Glutamatergic neuron (in vitro differentiated cells): ENCODE results near the gene TOR1AIP2. TPM values are rescaled to one million over a fixed set of nuclear protein-coding genes. Genes with fewer than 3 reads are reported as not detected.
A peak's percentile ranks its signal among the peaks of the same experiment; 100 is the strongest.

Experiments
- DNase-seq: peaks from one replicate; pipeline ENCODE4 v3.0.0; 2022
- H3K27ac Mint-ChIP-seq: one replicate; pipeline ENCODE4 v1.8.0; 2020; ENCODE audit warnings: mild to moderate bottlenecking, mixed read lengths, inconsistent platforms; ENCODE audit not compliant: unreplicated experiment
- H3K27me3 Mint-ChIP-seq: one replicate; pipeline ENCODE4 v1.8.0; 2020; ENCODE audit warnings: mild to moderate bottlenecking, moderate library complexity, mixed read lengths, inconsistent platforms; ENCODE audit not compliant: unreplicated experiment
- H3K36me3 Mint-ChIP-seq: one replicate; pipeline ENCODE4 v1.8.0; 2020; ENCODE audit warnings: mild to moderate bottlenecking, mixed read lengths, inconsistent platforms; ENCODE audit not compliant: unreplicated experiment
- H3K4me1 Mint-ChIP-seq: one replicate; pipeline ENCODE4 v1.8.0; 2020; ENCODE audit warnings: mild to moderate bottlenecking, low read depth, mixed read lengths, inconsistent platforms; ENCODE audit not compliant: unreplicated experiment
- H3K4me3 Mint-ChIP-seq: one replicate; pipeline ENCODE4 v1.8.0; 2020; ENCODE audit warnings: mild to moderate bottlenecking, mixed read lengths, inconsistent platforms; ENCODE audit not compliant: unreplicated experiment
- H3K9me3 Mint-ChIP-seq: one replicate; pipeline ENCODE4 v1.8.0; 2020; ENCODE audit warnings: mild to moderate bottlenecking, moderate library complexity, mixed read lengths, inconsistent platforms; ENCODE audit not compliant: unreplicated experiment
- CTCF ChIP-seq: fragments of 200-600 bp; sonication (generic); IDR thresholded peaks from one replicate; pipeline ENCODE4 v1.5.0; 2021; ENCODE audit not compliant: partially characterized antibody, unreplicated experiment
- total RNA-seq: library from RNA; stranded (reverse); fragmentation: NEBNext Ultra II Directional; extraction: Animal tissue kit (Norgen Biotek cat#: 25700); gene quantifications from one replicate; pipeline ENCODE4 v1.2.1, GENCODE V29; 2021; ENCODE audit not compliant: unreplicated experiment

The TOR1AIP2 gene
- total RNA-seq, 1 donor from 2014 or later = 70.3 TPM

GRCh38 chr1:179883745-179884138, 6.1 kb upstream of the TOR1AIP2 start:
- H3K4me1 Mint-ChIP-seq = peaks cover 10% of the 10 kb centered on the region
- peak overlapping the region; percentile 97 for H3K4me3 Mint-ChIP-seq
- H3K36me3 Mint-ChIP-seq = no peaks in the 10 kb centered on the region
- no peak for TF ChIP-seq CTCF
- H3K27ac Mint-ChIP-seq = peak overlapping the region; percentile 72
- H3K9me3 Mint-ChIP-seq = peaks cover 13% of the 10 kb centered on the region
- peaks cover 3% of the 10 kb centered on the region for H3K27me3 Mint-ChIP-seq
- DNase-seq = no peak

- Mint-ChIP-seq H3K9me3 (peaks cover 13% of the 10 kb centered on the region), H3K4me3 (peak overlapping the region; percentile 97)
- no peak for DNase-seq
These were observed 5.6 kb upstream of the TOR1AIP2 start for GRCh38 chr1:179883040-179883744.

DNA sequence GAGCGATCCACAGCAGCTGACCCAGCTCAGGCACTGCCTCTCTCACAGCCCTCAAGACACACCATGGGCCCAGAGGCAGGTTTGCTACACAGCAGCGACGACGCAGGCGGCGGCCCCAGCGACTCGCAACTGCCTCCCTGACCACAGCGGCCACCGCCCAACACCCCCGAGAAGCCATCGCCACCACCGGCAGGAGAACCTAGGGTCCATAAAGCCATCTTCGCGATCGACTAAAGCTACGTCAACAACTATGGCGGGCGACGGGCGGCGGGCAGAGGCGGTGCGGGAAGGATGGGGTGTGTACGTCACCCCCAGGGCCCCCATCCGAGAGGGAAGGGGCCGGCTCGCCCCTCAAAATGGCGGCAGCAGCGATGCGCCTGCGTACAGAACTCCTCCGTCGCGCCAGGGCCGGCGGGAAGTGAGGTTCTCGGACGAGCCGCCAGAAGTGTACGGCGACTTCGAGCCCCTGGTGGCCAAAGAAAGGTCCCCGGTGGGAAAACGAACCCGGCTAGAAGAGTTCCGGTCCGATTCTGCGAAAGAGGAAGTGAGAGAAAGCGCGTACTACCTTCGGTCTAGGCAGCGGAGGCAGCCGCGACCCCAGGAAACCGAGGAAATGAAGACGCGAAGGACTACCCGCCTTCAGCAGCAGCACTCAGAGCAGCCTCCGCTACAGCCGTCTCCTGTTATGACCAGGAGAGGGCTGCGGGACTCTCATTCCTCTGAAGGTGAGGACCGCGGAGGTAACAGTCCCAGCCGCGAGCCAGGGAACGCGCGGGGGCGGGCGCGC, 4.8 kb upstream of the TOR1AIP2 start, which contains the start of gene TOR1AIP1:
TOR1AIP1 (plus strand) TSS at position 33 of the 787 bp plus-strand sequence; CDS start at position 251, 218 bp downstream.
- TF ChIP-seq CTCF = peak; percentile 76
- Mint-ChIP-seq H3K9me3 (peaks cover 15% of the 10 kb centered on the region), H3K4me3 (peak within 1 kb of the TSS; percentile 97), H3K27me3 (peaks cover 3% of the 10 kb centered on the region), H3K36me3 (no peaks in the 10 kb centered on the region), H3K4me1 (peaks cover 10% of the 10 kb centered on the region), H3K27ac (peak within 1 kb of the TSS; percentile 100)
- peak; percentile 97 for DNase-seq

More at GRCh38 chr1:179883040-179883744, 5.6 kb upstream of the TOR1AIP2 start:
- Mint-ChIP-seq H3K36me3 (no peaks in the 10 kb centered on the region), H3K27me3 (peaks cover 3% of the 10 kb centered on the region), H3K4me1 (peaks cover 10% of the 10 kb centered on the region), H3K27ac (peak overlapping the region; percentile 72)
- no peak for TF ChIP-seq CTCF

- peaks cover 3% of the 10 kb centered on the region for H3K27me3 Mint-ChIP-seq
- H3K9me3 Mint-ChIP-seq = peaks cover 17% of the 10 kb centered on the region
- H3K4me1 Mint-ChIP-seq = peaks cover 10% of the 10 kb centered on the region
- no peak for TF ChIP-seq CTCF
- H3K36me3 Mint-ChIP-seq = no peaks in the 10 kb centered on the region
- no peak for DNase-seq
- peak overlapping the region; percentile 100 for H3K27ac Mint-ChIP-seq
- peak overlapping the region; percentile 97 for H3K4me3 Mint-ChIP-seq
These were observed 4.1 kb upstream of the TOR1AIP2 start for GRCh38 chr1:179881642-179882252.
